GM23338 (cell line): ENCODE results near the gene AGAP3. TPM values are rescaled to one million over a fixed set of nuclear protein-coding genes. Genes with fewer than 3 reads are reported as not detected.

ENCODE experiments used
- ATAC-seq: fragments of 200-7000 bp; cut with Tn5 transposase; 3 replicates; pipeline ENCODE4 v1.9.1; 2020
- DNase-seq: peaks from one replicate; pipeline ENCODE4 v3.0.0-alpha.2; 2015; ENCODE audit warnings: low spot score
- H2AFZ ChIP-seq: fragments of 200-600 bp; sonication (generic); 2 replicates; pipeline ENCODE4 v1.8.0; 2016; ENCODE audit warnings: antibody characterized with exemption, mild to moderate bottlenecking, moderate library complexity
- H3F3A ChIP-seq: fragments of 200-600 bp; sonication (generic); replicated peaks from 2 replicates; pipeline ENCODE4 v1.8.0; 2017; ENCODE audit warnings: antibody characterized with exemption, mixed run types, low read depth
- H3K27ac ChIP-seq: fragments of 200-600 bp; sonication (generic); 2 replicates; pipeline ENCODE4 v1.6.1; 2016; ENCODE audit warnings: low read depth
- H3K27me3 ChIP-seq: fragments of 200-600 bp; sonication (generic); 2 replicates; pipeline ENCODE4 v1.8.0; 2016; ENCODE audit warnings: mild to moderate bottlenecking, mixed run types, moderate library complexity; ENCODE audit not compliant: insufficient read depth
- H3K36me3 ChIP-seq: fragments of 200-600 bp; sonication (generic); 2 replicates; pipeline ENCODE4 v1.8.0; 2016; ENCODE audit warnings: mild to moderate bottlenecking; ENCODE audit not compliant: insufficient read depth
- H3K4me1 ChIP-seq: fragments of 200-600 bp; sonication (generic); 2 replicates; pipeline ENCODE4 v1.8.0; 2016; ENCODE audit warnings: mild to moderate bottlenecking, moderate library complexity; ENCODE audit not compliant: insufficient read depth
- H3K4me2 ChIP-seq: fragments of 200-600 bp; sonication (generic); 2 replicates; pipeline ENCODE4 v1.7.1; 2017; ENCODE audit warnings: mixed run types
- H3K4me3 ChIP-seq: fragments of 200-600 bp; sonication (generic); 2 replicates; pipeline ENCODE4 v1.6.1; 2016; ENCODE audit warnings: mixed run types
- H3K79me2 ChIP-seq: fragments of 200-600 bp; sonication (generic); replicated peaks from 2 replicates; pipeline ENCODE4 v1.8.0; 2017; ENCODE audit warnings: mild to moderate bottlenecking; ENCODE audit not compliant: insufficient read depth
- H3K9me2 ChIP-seq: fragments of 200-600 bp; sonication (generic); 2 replicates; pipeline ENCODE4 v1.8.0; 2017; ENCODE audit not compliant: insufficient read depth
- H4K20me1 ChIP-seq: fragments of 200-600 bp; sonication (generic); replicated peaks from 2 replicates; pipeline ENCODE4 v1.8.0; 2017; ENCODE audit warnings: mild to moderate bottlenecking; ENCODE audit not compliant: insufficient read depth
- H3K27ac Mint-ChIP-seq: 2 replicates; pipeline ENCODE4 v1.8.0; 2020; ENCODE audit warnings: inconsistent platforms, mild to moderate bottlenecking, moderate library complexity, mixed read lengths
- H3K27me3 Mint-ChIP-seq: 3 replicates; pipeline ENCODE4 v1.8.0; 2022; ENCODE audit warnings: low read depth, mild to moderate bottlenecking, moderate library complexity, mixed read lengths, inconsistent platforms; ENCODE audit not compliant: insufficient read depth, poor library complexity
- H3K36me3 Mint-ChIP-seq: 3 replicates; pipeline ENCODE4 v1.8.0; 2021; ENCODE audit warnings: low read depth, mild to moderate bottlenecking, inconsistent platforms, moderate library complexity, mixed read lengths
- H3K4me1 Mint-ChIP-seq: 3 replicates; pipeline ENCODE4 v1.8.0; 2020; ENCODE audit warnings: mild to moderate bottlenecking, inconsistent platforms, mixed read lengths
- H3K4me3 Mint-ChIP-seq: 3 replicates; pipeline ENCODE4 v1.8.0; 2021; ENCODE audit warnings: moderate library complexity, mild to moderate bottlenecking, inconsistent platforms, mixed read lengths
- H3K9me3 Mint-ChIP-seq: 3 replicates; pipeline ENCODE4 v1.8.0; 2020; ENCODE audit warnings: moderate library complexity, mild to moderate bottlenecking, inconsistent platforms, mixed read lengths
- REST ChIP-seq: IDR thresholded peaks from one replicate; pipeline ENCODE4 v1.6.1; 2018; ENCODE audit warnings: antibody characterized with exemption; ENCODE audit not compliant: unreplicated experiment
- ZNF331 ChIP-seq: fragments of 250-450 bp; sonication (Bioruptor Pico); IDR thresholded peaks from 2 replicates; pipeline ENCODE4 v1.5.0; 2020; ENCODE audit warnings: low read depth, mild to moderate bottlenecking, moderate library complexity
- polyA plus RNA-seq: library from polyadenylated mRNA; unstranded; fragments of >200 nt; fragmentation: Nextera tagmentation; extraction: Ambion mirVana; gene quantifications from 2 replicates; pipeline ENCODE4 v1.2.1, GENCODE V29; 2016
- total RNA-seq: library from RNA; depleted of rRNA; stranded (reverse); fragments of >200 nt; shearing (Covaris generic); gene quantifications from 2 replicates; pipeline ENCODE4 v1.2.3, GENCODE V29; 2014
- TF ChIP-seq, protein P1 (sequence below), 2 experiments: fragments of 200-600 bp in 1 of 2; sonication (generic) in 1 of 2; conservative IDR thresholded peaks; 2 replicates each; pipeline versions ENCODE4 v1.5.1 to v1.6.1; 2016 to 2017; ENCODE audit warnings: antibody characterized with exemption in 2 of 2, low read depth in 2 of 2, mild to moderate bottlenecking in 2 of 2, moderate library complexity in 1 of 2
- TF ChIP-seq, protein P2 (sequence below): fragments of 250-450 bp; sonication (Bioruptor Pico); IDR thresholded peaks from 2 replicates; pipeline ENCODE4 v1.5.0; 2020; ENCODE audit warnings: mild to moderate bottlenecking, moderate library complexity

Gene AGAP3
- total and polyA plus RNA-seq, 2 experiments from 2014 or later, result 24.0 to 39.2 TPM

- DNase-seq, result peak; percentile 88
Measured at GRCh38 chr7:151125470-151125845, 39.2 kb downstream of the AGAP3 start.

More at GRCh38 chr7:151125470-151125845, 39.2 kb downstream of the AGAP3 start:
- peaks cover 21% of the 10 kb centered on the region for H3F3A ChIP-seq
- TF ChIP-seq, protein P1, sequence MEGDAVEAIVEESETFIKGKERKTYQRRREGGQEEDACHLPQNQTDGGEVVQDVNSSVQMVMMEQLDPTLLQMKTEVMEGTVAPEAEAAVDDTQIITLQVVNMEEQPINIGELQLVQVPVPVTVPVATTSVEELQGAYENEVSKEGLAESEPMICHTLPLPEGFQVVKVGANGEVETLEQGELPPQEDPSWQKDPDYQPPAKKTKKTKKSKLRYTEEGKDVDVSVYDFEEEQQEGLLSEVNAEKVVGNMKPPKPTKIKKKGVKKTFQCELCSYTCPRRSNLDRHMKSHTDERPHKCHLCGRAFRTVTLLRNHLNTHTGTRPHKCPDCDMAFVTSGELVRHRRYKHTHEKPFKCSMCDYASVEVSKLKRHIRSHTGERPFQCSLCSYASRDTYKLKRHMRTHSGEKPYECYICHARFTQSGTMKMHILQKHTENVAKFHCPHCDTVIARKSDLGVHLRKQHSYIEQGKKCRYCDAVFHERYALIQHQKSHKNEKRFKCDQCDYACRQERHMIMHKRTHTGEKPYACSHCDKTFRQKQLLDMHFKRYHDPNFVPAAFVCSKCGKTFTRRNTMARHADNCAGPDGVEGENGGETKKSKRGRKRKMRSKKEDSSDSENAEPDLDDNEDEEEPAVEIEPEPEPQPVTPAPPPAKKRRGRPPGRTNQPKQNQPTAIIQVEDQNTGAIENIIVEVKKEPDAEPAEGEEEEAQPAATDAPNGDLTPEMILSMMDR (conservative IDR thresholded peaks at IDR 0.05; ENCODE audit: low read depth in 2 of 2), result peak in 1 of 2 experiments; percentile 44; a peak in 2 of 4 replicates
- TF ChIP-seq, protein P2, sequence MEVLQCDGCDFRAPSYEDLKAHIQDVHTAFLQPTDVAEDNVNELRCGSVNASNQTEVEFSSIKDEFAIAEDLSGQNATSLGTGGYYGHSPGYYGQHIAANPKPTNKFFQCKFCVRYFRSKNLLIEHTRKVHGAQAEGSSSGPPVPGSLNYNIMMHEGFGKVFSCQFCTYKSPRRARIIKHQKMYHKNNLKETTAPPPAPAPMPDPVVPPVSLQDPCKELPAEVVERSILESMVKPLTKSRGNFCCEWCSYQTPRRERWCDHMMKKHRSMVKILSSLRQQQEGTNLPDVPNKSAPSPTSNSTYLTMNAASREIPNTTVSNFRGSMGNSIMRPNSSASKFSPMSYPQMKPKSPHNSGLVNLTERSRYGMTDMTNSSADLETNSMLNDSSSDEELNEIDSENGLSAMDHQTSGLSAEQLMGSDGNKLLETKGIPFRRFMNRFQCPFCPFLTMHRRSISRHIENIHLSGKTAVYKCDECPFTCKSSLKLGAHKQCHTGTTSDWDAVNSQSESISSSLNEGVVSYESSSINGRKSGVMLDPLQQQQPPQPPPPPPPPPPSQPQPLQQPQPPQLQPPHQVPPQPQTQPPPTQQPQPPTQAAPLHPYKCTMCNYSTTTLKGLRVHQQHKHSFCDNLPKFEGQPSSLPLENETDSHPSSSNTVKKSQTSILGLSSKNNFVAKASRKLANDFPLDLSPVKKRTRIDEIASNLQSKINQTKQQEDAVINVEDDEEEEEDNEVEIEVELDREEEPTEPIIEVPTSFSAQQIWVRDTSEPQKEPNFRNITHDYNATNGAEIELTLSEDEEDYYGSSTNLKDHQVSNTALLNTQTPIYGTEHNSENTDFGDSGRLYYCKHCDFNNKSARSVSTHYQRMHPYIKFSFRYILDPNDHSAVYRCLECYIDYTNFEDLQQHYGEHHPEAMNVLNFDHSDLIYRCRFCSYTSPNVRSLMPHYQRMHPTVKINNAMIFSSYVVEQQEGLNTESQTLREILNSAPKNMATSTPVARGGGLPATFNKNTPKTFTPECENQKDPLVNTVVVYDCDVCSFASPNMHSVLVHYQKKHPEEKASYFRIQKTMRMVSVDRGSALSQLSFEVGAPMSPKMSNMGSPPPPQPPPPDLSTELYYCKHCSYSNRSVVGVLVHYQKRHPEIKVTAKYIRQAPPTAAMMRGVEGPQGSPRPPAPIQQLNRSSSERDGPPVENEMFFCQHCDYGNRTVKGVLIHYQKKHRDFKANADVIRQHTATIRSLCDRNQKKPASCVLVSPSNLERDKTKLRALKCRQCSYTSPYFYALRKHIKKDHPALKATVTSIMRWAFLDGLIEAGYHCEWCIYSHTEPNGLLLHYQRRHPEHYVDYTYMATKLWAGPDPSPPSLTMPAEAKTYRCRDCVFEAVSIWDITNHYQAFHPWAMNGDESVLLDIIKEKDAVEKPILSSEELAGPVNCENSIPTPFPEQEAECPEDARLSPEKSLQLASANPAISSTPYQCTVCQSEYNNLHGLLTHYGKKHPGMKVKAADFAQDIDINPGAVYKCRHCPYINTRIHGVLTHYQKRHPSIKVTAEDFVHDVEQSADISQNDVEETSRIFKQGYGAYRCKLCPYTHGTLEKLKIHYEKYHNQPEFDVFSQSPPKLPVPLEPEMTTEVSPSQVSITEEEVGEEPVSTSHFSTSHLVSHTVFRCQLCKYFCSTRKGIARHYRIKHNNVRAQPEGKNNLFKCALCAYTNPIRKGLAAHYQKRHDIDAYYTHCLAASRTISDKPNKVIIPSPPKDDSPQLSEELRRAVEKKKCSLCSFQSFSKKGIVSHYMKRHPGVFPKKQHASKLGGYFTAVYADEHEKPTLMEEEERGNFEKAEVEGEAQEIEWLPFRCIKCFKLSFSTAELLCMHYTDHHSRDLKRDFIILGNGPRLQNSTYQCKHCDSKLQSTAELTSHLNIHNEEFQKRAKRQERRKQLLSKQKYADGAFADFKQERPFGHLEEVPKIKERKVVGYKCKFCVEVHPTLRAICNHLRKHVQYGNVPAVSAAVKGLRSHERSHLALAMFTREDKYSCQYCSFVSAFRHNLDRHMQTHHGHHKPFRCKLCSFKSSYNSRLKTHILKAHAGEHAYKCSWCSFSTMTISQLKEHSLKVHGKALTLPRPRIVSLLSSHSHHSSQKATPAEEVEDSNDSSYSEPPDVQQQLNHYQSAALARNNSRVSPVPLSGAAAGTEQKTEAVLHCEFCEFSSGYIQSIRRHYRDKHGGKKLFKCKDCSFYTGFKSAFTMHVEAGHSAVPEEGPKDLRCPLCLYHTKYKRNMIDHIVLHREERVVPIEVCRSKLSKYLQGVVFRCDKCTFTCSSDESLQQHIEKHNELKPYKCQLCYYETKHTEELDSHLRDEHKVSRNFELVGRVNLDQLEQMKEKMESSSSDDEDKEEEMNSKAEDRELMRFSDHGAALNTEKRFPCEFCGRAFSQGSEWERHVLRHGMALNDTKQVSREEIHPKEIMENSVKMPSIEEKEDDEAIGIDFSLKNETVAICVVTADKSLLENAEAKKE (CRISPR knock-in tag), result no peak
- TF ChIP-seq ZNF331, result no peak
- TF ChIP-seq REST, result no peak
- peaks cover 22% of the 10 kb centered on the region for H3K27me3 ChIP-seq
- Mint-ChIP-seq H3K27ac (no peak overlapping the region), H3K4me1 (peaks cover 39% of the 10 kb centered on the region), H3K9me3 (no peaks in the 10 kb centered on the region), H3K4me3 (peak overlapping the region; percentile 82), H3K36me3 (peaks cover 29% of the 10 kb centered on the region), H3K27me3 (peaks cover 42% of the 10 kb centered on the region)
- H3K4me1 ChIP-seq, result peaks cover 15% of the 10 kb centered on the region
- H3K9me2 ChIP-seq, result no peaks in the 10 kb centered on the region
- peaks cover 23% of the 10 kb centered on the region for H4K20me1 ChIP-seq
- H3K4me2 ChIP-seq, result peak overlapping the region; percentile 88
- peak; percentile 59 for ATAC-seq
- H2AFZ ChIP-seq, result no peak overlapping the region
- H3K79me2 ChIP-seq, result no peaks in the 10 kb centered on the region
- peak overlapping the region; percentile 55; the same call in 1 of the 2 replicates for H3K27ac ChIP-seq
- peak overlapping the region; percentile 88 for H3K4me3 ChIP-seq
- H3K36me3 ChIP-seq, result no peaks in the 10 kb centered on the region; the same call in 1 of the 2 replicates
